Adipocyte (in vitro differentiated cells): Measurements from ENCODE around the gene IGFN1.

Source experiments
- DNase-seq: peaks from one replicate; pipeline ENCODE4 v3.0.0-alpha.2; 2015; ENCODE audit warnings: low read depth
- H3K27me3 ChIP-seq: replicated peaks from 2 replicates; pipeline ENCODE4 v1.7.0; 2013; ENCODE audit warnings: mild to moderate bottlenecking, low read length, moderate library complexity; ENCODE audit not compliant: control insufficient read depth, insufficient read depth
- H3K36me3 ChIP-seq: 2 replicates; pipeline ENCODE4 v1.7.0; 2013; ENCODE audit warnings: low read length, mild to moderate bottlenecking, moderate library complexity; ENCODE audit not compliant: control insufficient read depth, insufficient read depth, severe bottlenecking
- H3K4me1 ChIP-seq: 2 replicates; pipeline ENCODE4 v1.7.0; 2013; ENCODE audit warnings: mild to moderate bottlenecking, low read length, moderate library complexity; ENCODE audit not compliant: control insufficient read depth, insufficient read depth
- H3K4me3 ChIP-seq: 2 replicates; pipeline ENCODE4 v1.7.0; 2013; ENCODE audit warnings: mild to moderate bottlenecking, low read length, moderate library complexity
- H3K9ac ChIP-seq: 2 replicates; pipeline ENCODE4 v1.7.0; 2013; ENCODE audit warnings: mild to moderate bottlenecking, low read length, moderate library complexity
- H3K9me3 ChIP-seq: 2 replicates; pipeline ENCODE4 v1.7.0; 2013; ENCODE audit warnings: mild to moderate bottlenecking, low read length, moderate library complexity; ENCODE audit not compliant: control insufficient read depth

IGFN1 gene

GRCh38 chr1:201189085-201189484, 1.5 kb upstream of the IGFN1 start:
- H3K4me3 ChIP-seq = no peak overlapping the region
- no peaks in the 10 kb centered on the region for H3K36me3 ChIP-seq
- H3K4me1 ChIP-seq = peaks cover 33% of the 10 kb centered on the region
- no peaks in the 10 kb centered on the region for H3K9me3 ChIP-seq
- no peak overlapping the region for H3K9ac ChIP-seq
- no peak for DNase-seq
- H3K27me3 ChIP-seq = no peaks in the 10 kb centered on the region

GRCh38 chr1:201190005-201190404, 619 bp upstream of the IGFN1 start:
- no peak overlapping the region for H3K9ac ChIP-seq
- no peaks in the 10 kb centered on the region for H3K9me3 ChIP-seq
- peaks cover 25% of the 10 kb centered on the region for H3K4me1 ChIP-seq
- no peaks in the 10 kb centered on the region for H3K27me3 ChIP-seq
- no peak for DNase-seq
- no peaks in the 10 kb centered on the region for H3K36me3 ChIP-seq
- H3K4me3 ChIP-seq = no peak overlapping the region

GRCh38 chr1:201191653-201192260, 1.1 kb downstream of the IGFN1 start:
- H3K4me1 ChIP-seq = peaks cover 18% of the 10 kb centered on the region
- no peaks in the 10 kb centered on the region for H3K36me3 ChIP-seq
- peak; percentile 33 for DNase-seq
- H3K4me3 ChIP-seq = no peak overlapping the region
- H3K9ac ChIP-seq = no peak overlapping the region
- no peaks in the 10 kb centered on the region for H3K9me3 ChIP-seq
- H3K27me3 ChIP-seq = no peaks in the 10 kb centered on the region

- H3K9ac ChIP-seq = no peak overlapping the region
- peaks cover 18% of the 10 kb centered on the region for H3K4me1 ChIP-seq
- H3K9me3 ChIP-seq = no peaks in the 10 kb centered on the region
- H3K4me3 ChIP-seq = no peak overlapping the region
- DNase-seq = no peak
- H3K36me3 ChIP-seq = no peaks in the 10 kb centered on the region
- no peaks in the 10 kb centered on the region for H3K27me3 ChIP-seq
Measured at GRCh38 chr1:201192261-201192788, 1.7 kb downstream of the IGFN1 start.

- DNase-seq = no peak
- H3K27me3 ChIP-seq = no peaks in the 10 kb centered on the region
- H3K9ac ChIP-seq = no peak overlapping the region
- no peaks in the 10 kb centered on the region for H3K9me3 ChIP-seq
- peaks cover 18% of the 10 kb centered on the region for H3K4me1 ChIP-seq
- H3K4me3 ChIP-seq = no peak overlapping the region
- H3K36me3 ChIP-seq = no peaks in the 10 kb centered on the region
Measured at GRCh38 chr1:201194046-201194445, 3.4 kb downstream of the IGFN1 start.

GRCh38 chr1:201198598-201198997, 8.0 kb downstream of the IGFN1 start:
- Histone ChIP-seq H3K9ac (no peak overlapping the region), H3K9me3 (no peaks in the 10 kb centered on the region), H3K4me1 (no peaks in the 10 kb centered on the region), H3K36me3 (no peaks in the 10 kb centered on the region), H3K4me3 (no peak overlapping the region), H3K27me3 (no peaks in the 10 kb centered on the region)
- DNase-seq = no peak

GRCh38 chr1:201205036-201205435, 14.4 kb downstream of the IGFN1 start:
- Histone ChIP-seq H3K4me1 (peaks cover 6% of the 10 kb centered on the region), H3K4me3 (no peak overlapping the region), H3K27me3 (peaks cover 4% of the 10 kb centered on the region), H3K9ac (no peak overlapping the region), H3K9me3 (no peaks in the 10 kb centered on the region), H3K36me3 (no peaks in the 10 kb centered on the region)
- no peak for DNase-seq

- peak; percentile 41 for DNase-seq
- Histone ChIP-seq H3K9ac (no peak overlapping the region), H3K27me3 (peaks cover 4% of the 10 kb centered on the region), H3K36me3 (no peaks in the 10 kb centered on the region), H3K4me1 (peaks cover 6% of the 10 kb centered on the region), H3K4me3 (no peak overlapping the region), H3K9me3 (no peaks in the 10 kb centered on the region)
Measured at GRCh38 chr1:201206176-201206575, 15.6 kb downstream of the IGFN1 start.

GRCh38 chr1:201207046-201207445, 16.4 kb downstream of the IGFN1 start:
- Histone ChIP-seq H3K9ac (no peak overlapping the region), H3K36me3 (no peaks in the 10 kb centered on the region), H3K9me3 (no peaks in the 10 kb centered on the region), H3K27me3 (peaks cover 10% of the 10 kb centered on the region), H3K4me3 (no peak overlapping the region), H3K4me1 (peaks cover 6% of the 10 kb centered on the region)
- DNase-seq = no peak

- Histone ChIP-seq H3K36me3 (no peaks in the 10 kb centered on the region), H3K4me1 (peaks cover 6% of the 10 kb centered on the region), H3K9ac (no peak overlapping the region), H3K9me3 (no peaks in the 10 kb centered on the region), H3K27me3 (peaks cover 11% of the 10 kb centered on the region), H3K4me3 (no peak overlapping the region)
- no peak for DNase-seq
Measured at GRCh38 chr1:201208236-201208635, 17.6 kb downstream of the IGFN1 start.

- H3K36me3 ChIP-seq = no peaks in the 10 kb centered on the region
- H3K27me3 ChIP-seq = peaks cover 13% of the 10 kb centered on the region
- no peaks in the 10 kb centered on the region for H3K4me1 ChIP-seq
- DNase-seq = no peak
- no peak overlapping the region for H3K9ac ChIP-seq
- H3K9me3 ChIP-seq = no peaks in the 10 kb centered on the region
- no peak overlapping the region for H3K4me3 ChIP-seq
Measured at GRCh38 chr1:201212056-201212455, 21.4 kb downstream of the IGFN1 start.
